ENCODE data around the gene AHSP.
A peak's percentile ranks its signal among the peaks of the same experiment; 100 is the strongest.
"Not testable (repeated sequence)": the region's sequence is repeated elsewhere in the genome, so short reads cannot be mapped to it uniquely, and the experiment has no call there.

AHSP gene

DNA sequence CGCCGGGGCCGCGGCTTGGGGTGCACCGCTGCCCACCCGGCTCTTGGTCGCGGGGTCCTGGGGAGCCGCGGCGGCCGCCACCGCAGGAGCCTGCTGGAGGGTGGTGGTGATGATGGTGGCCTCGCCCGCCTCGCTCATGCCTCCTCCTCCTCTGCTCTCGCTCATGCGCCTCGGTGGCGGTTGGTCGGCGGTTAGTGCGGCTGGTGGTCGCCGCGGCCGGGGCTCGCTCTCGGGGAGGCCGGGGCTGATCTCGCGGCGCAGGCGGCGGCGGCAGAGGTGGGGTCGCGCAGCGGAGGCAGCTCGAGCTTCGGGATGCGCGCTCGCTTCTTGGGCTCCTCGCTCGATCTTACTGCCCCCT is 41.6 kb downstream of the AHSP start:
- Histone ChIP-seq H3K27ac (ENCODE audit: extremely low read depth, low read depth, low read length) (no peak overlapping the region), H3K4me3 (ENCODE audit: low read depth, low read length) (peak overlapping the region; percentile 20), H3K9me3 (ENCODE audit: control insufficient read depth, insufficient read depth, low read depth, low read length) (no peaks in the 10 kb centered on the region), H3K36me3 (ENCODE audit: control insufficient read depth in 2 of 2, insufficient read depth in 1 of 2, low read length in 2 of 2) (no peaks in the 10 kb centered on the region), H3K4me1 (ENCODE audit: control insufficient read depth, insufficient read depth, low read length) (no peaks in the 10 kb centered on the region)
- TF ChIP-seq SETDB1 (IDR thresholded peaks at IDR 0.05; ENCODE audit: insufficient read length, low read length) (no peak), REST (tag by site-specific recombination; IDR thresholded peaks at IDR 0.05) (no peak), TCF7L2 (IDR thresholded peaks at IDR 0.05; ENCODE audit: borderline replicate concordance, low read depth, low read length) (no peak), ZNF621 (tag by site-specific recombination; IDR thresholded peaks at IDR 0.05) (no peak), ZNF184 (tag by site-specific recombination; IDR thresholded peaks at IDR 0.05) (no peak)
- POLR2A ChIA-PET = no interaction called here
- CTCF ChIA-PET = no interaction called here

GRCh38 chr16:31572821-31573220 is 45.1 kb downstream of the AHSP start:
- no peak for TF ChIP-seq YY1 (tag by site-specific recombination; IDR thresholded peaks at IDR 0.05)
- no peak for TF ChIP-seq ZNF133 (tag by site-specific recombination; IDR thresholded peaks at IDR 0.05)
- no peak for TF ChIP-seq KLF10 (tag by site-specific recombination; IDR thresholded peaks at IDR 0.05)
- no peak for TF ChIP-seq ZNF248 (tag by site-specific recombination; IDR thresholded peaks at IDR 0.05)
- TF ChIP-seq ZFP69B (tag by site-specific recombination; IDR thresholded peaks at IDR 0.05) = no peak
- TF ChIP-seq TSHZ1 (tag by site-specific recombination; IDR thresholded peaks at IDR 0.05; ENCODE audit: borderline replicate concordance) = no peak
- no peak for TF ChIP-seq ZBTB21 (tag by site-specific recombination; IDR thresholded peaks at IDR 0.05)
- TF ChIP-seq ZNF350 (tag by site-specific recombination; IDR thresholded peaks at IDR 0.05) = no peak
- no peak for TF ChIP-seq ZNF140 (tag by site-specific recombination; IDR thresholded peaks at IDR 0.05)
- TF ChIP-seq ZNF19 (tag by site-specific recombination; IDR thresholded peaks at IDR 0.05; ENCODE audit: low read depth) = no peak
- no peaks in the 10 kb centered on the region for H3K36me3 ChIP-seq (ENCODE audit: control insufficient read depth in 2 of 2, insufficient read depth in 1 of 2, low read length in 2 of 2)
- ChIA-PET POLR2A (no interaction called here), CTCF (no interaction called here)
- no peaks in the 10 kb centered on the region for H3K4me1 ChIP-seq (ENCODE audit: control insufficient read depth, insufficient read depth, low read length)
- no peak overlapping the region for H3K27ac ChIP-seq (ENCODE audit: extremely low read depth, low read depth, low read length)
- H3K9me3 ChIP-seq (ENCODE audit: control insufficient read depth, insufficient read depth, low read depth, low read length) = no peaks in the 10 kb centered on the region
- no peak overlapping the region for H3K4me3 ChIP-seq (ENCODE audit: low read depth, low read length)

DNA sequence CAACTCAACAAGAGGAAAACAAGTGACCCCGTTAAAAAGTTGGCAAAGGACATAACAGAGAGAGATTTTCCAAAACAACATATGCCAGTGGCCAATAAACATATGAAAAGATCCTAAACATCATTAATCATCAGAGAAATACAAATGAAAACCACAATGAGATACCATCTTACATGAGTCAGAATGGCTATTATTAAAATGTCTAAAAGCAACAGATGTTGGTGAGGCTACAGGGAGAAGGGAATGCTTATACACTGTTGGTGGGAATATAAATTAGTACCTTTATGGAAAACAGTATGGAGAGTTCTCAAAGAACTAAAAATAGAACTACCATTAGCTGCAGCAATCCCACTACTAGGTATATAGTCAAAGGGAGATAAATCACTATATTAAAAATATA is 46.5 kb downstream of the AHSP start:
- H3K4me3 ChIP-seq (ENCODE audit: low read depth, low read length); POLR2A ChIA-PET; H3K36me3 ChIP-seq (ENCODE audit: control insufficient read depth in 2 of 2, insufficient read depth in 1 of 2, low read length in 2 of 2); H3K27ac ChIP-seq (ENCODE audit: extremely low read depth, low read depth, low read length); H3K9me3 ChIP-seq (ENCODE audit: control insufficient read depth, insufficient read depth, low read depth, low read length); H3K4me1 ChIP-seq (ENCODE audit: control insufficient read depth, insufficient read depth, low read length): not testable (repeated sequence)
- CTCF ChIA-PET = interaction anchor here (0.9 kb wide), 1 partner anchor 16 kb away, joined by 3 read pairs; no protein-coding TSS in a partner anchor
